Hepatocyte (in vitro differentiated cells): Measurements from ENCODE around the gene FBXW5.

Experiments
- CTCF ChIP-seq: fragments of 200-600 bp; sonication (generic); IDR thresholded peaks from 2 replicates; pipeline ENCODE4 v1.5.1; 2016; ENCODE audit warnings: antibody characterized with exemption, mild to moderate bottlenecking; ENCODE audit not compliant: poor library complexity
- EZH2 ChIP-seq: fragments of 200-600 bp; sonication (generic); IDR thresholded peaks from 2 replicates; pipeline ENCODE4 v1.6.1; 2016; ENCODE audit warnings: antibody characterized with exemption, mild to moderate bottlenecking, borderline replicate concordance

- TF ChIP-seq CTCF, result no peak
- TF ChIP-seq EZH2, result no peak
These were observed 48.4 kb upstream of the FBXW5 start for GRCh38 chr9:136992819-136993369.
